GM18519 (cell line): ENCODE data around the gene ALB.

Experiments used
- ATAC-seq: cut with Tn5 transposase; IDR thresholded peaks from one replicate; pipeline ENCODE4 v1.9.1; 2021; ENCODE audit warnings: mild to moderate bottlenecking, moderate library complexity; ENCODE audit not compliant: unreplicated experiment, low FRiP score

ALB gene

GRCh38 chr4:73429118-73429517, 25.0 kb downstream of the ALB start:
- ATAC-seq, result no peak

- ATAC-seq, result no peak
These were observed 25.9 kb downstream of the ALB start for GRCh38 chr4:73429826-73430587.

GRCh38 chr4:73431813-73432168, 27.7 kb downstream of the ALB start:
- no peak for ATAC-seq

DNA sequence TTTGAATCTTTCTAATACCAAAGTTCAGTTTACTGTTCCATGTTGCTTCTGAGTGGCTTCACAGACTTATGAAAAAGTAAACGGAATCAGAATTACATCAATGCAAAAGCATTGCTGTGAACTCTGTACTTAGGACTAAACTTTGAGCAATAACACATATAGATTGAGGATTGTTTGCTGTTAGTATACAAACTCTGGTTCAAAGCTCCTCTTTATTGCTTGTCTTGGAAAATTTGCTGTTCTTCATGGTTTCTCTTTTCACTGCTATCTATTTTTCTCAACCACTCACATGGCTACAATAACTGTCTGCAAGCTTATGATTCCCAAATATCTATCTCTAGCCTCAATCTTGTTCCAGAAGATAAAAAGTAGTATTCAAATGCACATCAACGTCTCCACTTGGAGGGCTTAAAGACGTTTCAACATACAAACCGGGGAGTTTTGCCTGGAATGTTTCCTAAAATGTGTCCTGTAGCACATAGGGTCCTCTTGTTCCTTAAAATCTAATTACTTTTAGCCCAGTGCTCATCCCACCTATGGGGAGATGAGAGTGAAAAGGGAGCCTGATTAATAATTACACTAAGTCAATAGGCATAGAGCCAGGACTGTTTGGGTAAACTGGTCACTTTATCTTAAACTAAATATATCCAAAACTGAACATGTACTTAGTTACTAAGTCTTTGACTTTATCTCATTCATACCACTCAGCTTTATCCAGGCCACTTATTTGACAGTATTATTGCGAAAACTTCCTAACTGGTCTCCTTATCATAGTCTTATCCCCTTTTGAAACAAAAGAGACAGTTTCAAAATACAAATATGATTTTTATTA, 28.3 kb downstream of the ALB start:
- ATAC-seq, result no peak

- no peak for ATAC-seq
These were observed 29.1 kb downstream of the ALB start for GRCh38 chr4:73433140-73433539.

GRCh38 chr4:73434311-73434710, 30.2 kb downstream of the ALB start:
- ATAC-seq, result no peak

DNA sequence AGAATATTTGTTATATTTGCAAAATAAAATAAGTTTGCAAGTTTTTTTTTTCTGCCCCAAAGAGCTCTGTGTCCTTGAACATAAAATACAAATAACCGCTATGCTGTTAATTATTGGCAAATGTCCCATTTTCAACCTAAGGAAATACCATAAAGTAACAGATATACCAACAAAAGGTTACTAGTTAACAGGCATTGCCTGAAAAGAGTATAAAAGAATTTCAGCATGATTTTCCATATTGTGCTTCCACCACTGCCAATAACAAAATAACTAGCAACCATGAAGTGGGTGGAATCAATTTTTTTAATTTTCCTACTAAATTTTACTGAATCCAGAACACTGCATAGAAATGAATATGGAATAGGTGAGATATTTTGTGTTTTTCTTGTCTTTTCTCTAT, 31.9 kb downstream of the ALB start, which contains the start of gene AFP:
AFP (plus strand) TSS at position 238 of the 400 bp plus-strand sequence; CDS start at position 280, 42 bp downstream.
- no peak for ATAC-seq

DNA sequence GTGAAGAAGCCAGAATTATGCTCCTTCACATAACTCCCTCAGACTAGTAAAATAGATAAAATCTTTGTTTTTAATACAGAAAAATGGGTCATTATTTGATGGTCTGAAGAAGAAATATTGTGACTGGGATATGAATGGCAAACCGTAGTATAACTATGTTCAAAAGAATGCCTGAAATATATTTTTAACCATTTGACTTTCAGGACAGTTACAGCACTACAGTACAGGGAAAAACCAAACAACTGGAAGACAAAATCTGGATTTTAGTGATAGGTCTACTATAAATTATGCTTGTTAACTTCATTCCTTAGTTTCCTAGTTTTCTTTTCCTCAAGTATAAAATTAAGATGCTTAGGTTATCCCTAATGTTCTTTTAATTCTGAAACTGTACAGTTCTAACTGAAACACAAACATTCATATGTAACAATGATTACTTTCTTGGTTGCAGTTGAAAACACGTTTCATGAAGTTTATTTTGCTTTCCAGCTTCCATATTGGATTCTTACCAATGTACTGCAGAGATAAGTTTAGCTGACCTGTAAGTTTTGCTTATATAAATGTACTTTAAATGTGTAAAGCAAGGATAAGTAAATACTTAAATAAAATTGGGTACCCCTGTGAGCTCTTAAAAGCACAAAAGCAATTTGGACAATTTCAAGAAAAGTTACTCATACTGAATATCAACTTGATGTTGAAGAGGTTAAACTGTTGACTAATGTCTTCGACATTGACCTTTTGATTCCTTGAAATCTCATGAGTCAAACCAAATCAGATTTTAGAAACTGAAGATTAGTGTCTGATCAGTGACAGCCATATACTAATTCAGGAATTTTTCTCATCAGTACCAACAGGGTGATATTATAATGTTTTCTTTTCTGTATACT, 32.8 kb downstream of the ALB start:
- ATAC-seq, result no peak

DNA sequence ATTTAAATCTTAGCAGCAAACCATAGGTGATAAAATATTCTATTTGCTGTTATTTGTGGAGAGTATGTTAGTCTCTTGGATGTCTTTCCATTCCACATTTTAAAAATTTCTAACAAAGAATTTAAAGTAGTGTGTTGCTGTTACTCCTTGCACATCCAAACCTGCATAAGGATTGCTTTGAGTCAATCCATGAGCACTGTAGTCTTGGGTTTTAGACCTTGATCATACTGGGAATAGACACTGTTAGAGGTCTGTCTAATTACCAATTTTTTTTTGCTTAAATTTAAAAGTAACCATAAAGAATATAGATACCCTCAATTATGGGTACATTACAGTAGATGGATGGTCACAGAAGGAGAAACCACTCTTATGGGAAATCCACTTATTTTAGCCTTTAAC, 33.5 kb downstream of the ALB start:
- ATAC-seq, result no peak

DNA sequence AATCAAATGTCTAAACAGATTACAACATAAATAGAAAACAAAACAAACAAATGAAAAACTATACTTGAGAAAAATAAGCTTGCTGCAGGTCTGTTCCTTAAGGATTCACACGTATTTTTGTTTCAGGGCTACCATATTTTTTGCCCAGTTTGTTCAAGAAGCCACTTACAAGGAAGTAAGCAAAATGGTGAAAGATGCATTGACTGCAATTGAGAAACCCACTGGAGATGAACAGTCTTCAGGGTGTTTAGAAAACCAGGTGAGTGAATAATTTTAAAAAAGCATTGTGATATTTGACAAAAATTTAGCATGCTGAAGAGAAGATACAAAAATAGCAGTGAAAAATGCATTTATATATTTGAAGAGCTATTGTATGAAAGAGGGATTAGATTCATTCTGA, 34.0 kb downstream of the ALB start:
- no peak for ATAC-seq

DNA sequence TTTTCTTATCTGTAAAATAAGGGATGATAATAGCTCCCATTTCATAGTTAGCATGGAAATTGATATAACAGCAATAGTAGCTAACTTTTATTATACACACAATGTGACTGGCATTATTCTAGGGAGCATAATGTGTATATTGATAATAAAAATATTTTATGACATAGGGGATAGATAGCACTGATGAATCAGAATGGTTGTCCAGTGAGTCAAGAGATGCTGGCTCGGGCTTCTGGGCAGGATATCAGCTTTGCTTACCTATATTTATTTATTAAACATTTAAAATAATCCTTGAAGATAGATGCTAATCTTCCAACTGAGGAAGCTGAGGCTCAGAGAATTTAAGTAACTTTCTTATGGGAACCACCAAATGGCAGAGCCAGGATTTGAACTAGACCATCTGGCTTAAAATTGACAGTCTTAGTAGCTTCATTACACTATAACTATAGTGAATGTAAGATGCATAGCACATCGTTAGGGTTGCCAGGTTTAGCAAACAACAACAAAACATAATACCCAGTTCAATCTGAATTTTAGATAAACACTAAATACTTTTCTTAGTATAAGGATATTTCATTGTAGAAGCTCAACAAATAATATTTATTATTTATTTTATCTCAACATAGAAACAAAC, 34.6 kb downstream of the ALB start:
- no peak for ATAC-seq

- ATAC-seq, result no peak
These were observed 35.4 kb downstream of the ALB start for GRCh38 chr4:73439445-73439844.

GRCh38 chr4:73439991-73440390, 35.9 kb downstream of the ALB start:
- no peak for ATAC-seq

GRCh38 chr4:73440653-73441052, 36.6 kb downstream of the ALB start:
- no peak for ATAC-seq

DNA sequence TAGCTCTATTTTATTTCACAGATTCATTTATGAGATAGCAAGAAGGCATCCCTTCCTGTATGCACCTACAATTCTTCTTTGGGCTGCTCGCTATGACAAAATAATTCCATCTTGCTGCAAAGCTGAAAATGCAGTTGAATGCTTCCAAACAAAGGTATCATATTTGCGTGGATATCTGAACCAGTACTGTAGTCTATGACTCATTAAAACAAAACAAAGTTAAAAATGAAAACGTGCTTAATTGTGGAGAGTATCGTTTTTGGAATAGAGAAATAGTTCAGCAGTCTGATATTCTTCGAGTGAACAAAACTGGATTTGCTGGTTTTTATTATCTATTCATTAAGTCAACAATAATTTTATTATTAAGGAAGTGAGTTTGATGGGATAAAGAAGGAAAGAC, 38.2 kb downstream of the ALB start:
- no peak for ATAC-seq

DNA sequence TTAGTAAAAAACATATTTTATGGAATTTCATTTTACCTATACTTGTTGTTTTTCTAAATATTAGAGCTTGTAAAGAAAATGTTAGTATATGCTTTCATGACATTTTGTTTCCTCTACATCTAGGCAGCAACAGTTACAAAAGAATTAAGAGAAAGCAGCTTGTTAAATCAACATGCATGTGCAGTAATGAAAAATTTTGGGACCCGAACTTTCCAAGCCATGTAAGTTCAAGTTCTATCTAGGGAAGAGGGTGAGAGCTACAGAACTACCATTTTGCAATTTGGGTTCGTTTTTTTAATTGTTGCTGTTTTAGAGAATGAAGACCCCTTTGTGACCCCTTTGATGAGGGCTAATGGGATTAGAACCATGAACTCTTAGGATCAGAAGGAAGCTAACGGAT, 39.1 kb downstream of the ALB start:
- ATAC-seq, result no peak

DNA sequence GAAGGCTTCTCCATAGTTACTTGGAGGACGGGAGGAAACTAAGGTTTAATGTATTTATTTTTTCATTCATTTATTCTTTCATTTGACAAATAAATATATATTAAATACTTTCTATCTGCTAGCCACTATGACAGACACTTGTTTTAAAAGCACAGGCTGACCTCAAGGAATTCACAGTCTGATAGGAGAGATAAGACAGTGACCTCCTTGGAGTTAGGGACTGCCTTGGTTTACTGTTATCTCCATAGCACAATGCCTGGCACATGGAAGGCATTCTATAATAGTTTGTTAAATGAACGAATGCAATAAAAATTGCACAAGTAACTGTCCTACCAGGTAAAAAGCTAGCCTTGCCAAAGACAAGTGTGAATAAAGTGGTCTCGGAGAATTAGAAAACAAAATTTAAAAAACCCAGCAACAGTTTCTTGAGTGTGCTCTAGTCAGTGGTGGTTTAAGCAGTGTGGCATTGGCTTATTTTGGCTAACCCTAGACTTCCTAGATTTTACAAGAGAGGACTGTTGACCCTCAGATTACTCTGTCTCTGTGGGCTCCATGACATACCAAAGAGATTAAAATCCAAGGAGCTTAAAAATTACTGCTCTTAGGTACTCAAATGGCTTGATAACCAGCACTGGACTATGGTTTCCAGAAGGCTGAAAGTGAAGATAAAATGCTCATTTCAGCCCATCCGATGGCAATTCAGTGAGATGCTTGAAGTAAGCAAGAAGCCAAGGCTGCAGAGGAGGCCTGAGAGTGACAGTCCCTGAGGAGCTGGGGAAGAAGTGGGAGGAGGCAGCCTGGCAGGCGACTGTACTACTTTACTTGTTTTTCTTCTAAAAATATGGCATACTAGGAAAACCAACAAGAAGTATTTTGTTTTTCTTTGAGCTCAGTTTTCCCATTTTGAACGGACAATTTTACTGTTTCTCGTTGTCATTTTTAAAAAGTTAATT, 41.6 kb downstream of the ALB start:
- no peak for ATAC-seq

DNA sequence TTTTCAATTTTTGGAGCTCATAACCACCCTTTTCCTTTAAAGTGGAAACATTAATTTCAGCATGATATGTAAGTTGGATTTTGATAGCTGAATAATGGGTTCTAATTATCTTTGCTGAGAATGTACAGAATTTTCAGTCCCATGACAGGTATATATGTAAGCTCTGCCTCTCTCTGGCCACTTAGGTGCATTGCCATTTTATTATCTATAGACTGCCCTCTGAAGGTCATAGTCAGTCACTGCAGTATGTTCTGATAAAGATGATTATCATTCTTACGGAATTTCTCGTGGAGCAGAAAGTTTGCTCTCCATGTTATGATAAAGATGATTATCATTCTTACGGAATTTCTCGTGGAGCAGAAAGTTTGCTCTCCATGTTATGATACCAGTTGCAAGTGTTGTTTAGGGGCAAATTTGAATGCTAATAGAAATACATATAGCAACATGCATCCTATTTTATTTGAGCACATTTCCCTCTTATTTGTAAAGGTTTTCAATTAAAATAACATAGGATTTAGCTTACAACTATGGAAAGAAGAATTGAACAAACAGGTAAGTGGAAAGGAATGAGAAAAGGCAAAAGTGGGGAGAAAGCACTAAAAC, 42.4 kb downstream of the ALB start:
- peak; percentile 99 for ATAC-seq

DNA sequence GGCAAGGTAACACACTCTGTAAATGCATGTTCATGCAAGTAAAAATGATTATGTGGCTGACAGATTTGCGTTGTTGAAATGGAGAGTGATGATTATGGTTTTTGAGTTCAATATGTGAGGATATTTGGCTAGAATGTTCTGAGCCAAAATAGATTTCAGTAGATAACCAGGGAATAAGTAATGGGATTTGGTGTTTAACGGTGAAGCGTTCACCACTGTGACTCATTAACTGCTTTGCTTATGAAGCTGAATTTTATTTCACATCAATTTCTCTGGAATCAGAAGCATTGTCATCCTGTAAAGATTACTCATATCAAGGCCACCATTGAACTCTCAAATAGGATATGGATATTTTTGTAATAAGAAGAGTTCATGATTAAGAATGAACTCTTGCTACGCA, 43.6 kb downstream of the ALB start:
- no peak for ATAC-seq
